ENCODE results near the gene VSNL1. TPM values are rescaled to one million over a fixed set of nuclear protein-coding genes. Genes with fewer than 3 reads are reported as not detected.
"Not testable (repeated sequence)": the region's sequence is repeated elsewhere in the genome, so short reads cannot be mapped to it uniquely, and the experiment has no call there.

VSNL1 gene
- total RNA-seq, 2 experiments from 2014 or later = not detected

- TF ChIP-seq CTCF (IDR thresholded peaks at IDR 0.05) = no peak
- H3K27me3 Mint-ChIP-seq = no peaks in the 10 kb centered on the region
- H3K4me1 Mint-ChIP-seq (ENCODE audit: low read depth) = no peaks in the 10 kb centered on the region
- intact Hi-C loops (cut with micrococcal nuclease) = no loop called here
- DNase-seq (no peak), ATAC-seq (no peak)
- ChIA-PET POLR2A (no interaction called here), CTCF (no interaction called here)
- H3K9me3 Mint-ChIP-seq = no peaks in the 10 kb centered on the region
- no peak overlapping the region for H3K4me3 Mint-ChIP-seq
- H3K27ac Mint-ChIP-seq = no peak overlapping the region
- H3K36me3 Mint-ChIP-seq (ENCODE audit: low read depth) = no peaks in the 10 kb centered on the region
Observed at GRCh38 chr2:17557596-17557995, 17.1 kb downstream of the VSNL1 start.

- intact Hi-C loops (cut with micrococcal nuclease) = no loop called here
- H3K4me3 Mint-ChIP-seq = no peak overlapping the region
- H3K9me3 Mint-ChIP-seq = no peaks in the 10 kb centered on the region
- no peak for TF ChIP-seq CTCF (IDR thresholded peaks at IDR 0.05)
- ATAC-seq (no peak), DNase-seq (no peak)
- H3K4me1 Mint-ChIP-seq (ENCODE audit: low read depth) = no peaks in the 10 kb centered on the region
- H3K36me3 Mint-ChIP-seq (ENCODE audit: low read depth) = no peaks in the 10 kb centered on the region
- POLR2A ChIA-PET = no interaction called here
- no peak overlapping the region for H3K27ac Mint-ChIP-seq
- CTCF ChIA-PET = no interaction called here
- H3K27me3 Mint-ChIP-seq = no peaks in the 10 kb centered on the region
Observed at GRCh38 chr2:17558053-17558452, 17.6 kb downstream of the VSNL1 start.

GRCh38 chr2:17558878-17559277 lies 18.4 kb downstream of the VSNL1 start:
- no peaks in the 10 kb centered on the region for H3K4me1 Mint-ChIP-seq (ENCODE audit: low read depth)
- intact Hi-C loops (cut with micrococcal nuclease) = no loop called here
- CTCF ChIA-PET = interaction anchor here (0.6 kb wide), 1 partner anchor 250 kb away, joined by 3 read pairs; no protein-coding TSS in a partner anchor

GRCh38 chr2:17565726-17566125 lies 25.2 kb downstream of the VSNL1 start:
- ATAC-seq; H3K4me1 Mint-ChIP-seq (ENCODE audit: low read depth); H3K36me3 Mint-ChIP-seq (ENCODE audit: low read depth); H3K9me3 Mint-ChIP-seq; H3K27me3 Mint-ChIP-seq; POLR2A ChIA-PET; intact Hi-C loops (cut with micrococcal nuclease); H3K27ac Mint-ChIP-seq; H3K4me3 Mint-ChIP-seq; CTCF ChIA-PET; DNase-seq: not testable (repeated sequence)

More at GRCh38 chr2:17558878-17559277, 18.4 kb downstream of the VSNL1 start:
- no peak overlapping the region for H3K27ac Mint-ChIP-seq
- DNase-seq (no peak), ATAC-seq (no peak)
- no peaks in the 10 kb centered on the region for H3K9me3 Mint-ChIP-seq
- H3K27me3 Mint-ChIP-seq = no peaks in the 10 kb centered on the region
- TF ChIP-seq CTCF (IDR thresholded peaks at IDR 0.05) = no peak
- no peak overlapping the region for H3K4me3 Mint-ChIP-seq
- POLR2A ChIA-PET = no interaction called here
- H3K36me3 Mint-ChIP-seq (ENCODE audit: low read depth) = no peaks in the 10 kb centered on the region

- no peak for TF ChIP-seq CTCF (IDR thresholded peaks at IDR 0.05)
- Mint-ChIP-seq H3K4me1 (ENCODE audit: low read depth) (no peaks in the 10 kb centered on the region), H3K9me3 (no peaks in the 10 kb centered on the region), H3K27me3 (peaks cover 2% of the 10 kb centered on the region), H3K27ac (no peak overlapping the region), H3K36me3 (ENCODE audit: low read depth) (no peaks in the 10 kb centered on the region), H3K4me3 (no peak overlapping the region)
- ChIA-PET POLR2A (no interaction called here), CTCF (no interaction called here)
- no peak for ATAC-seq
- no peak for DNase-seq
- intact Hi-C loops (cut with micrococcal nuclease) = no loop called here
Observed at GRCh38 chr2:17571681-17572080, 31.2 kb downstream of the VSNL1 start.
